ENCODE data around the gene CDK5RAP3.

GRCh38 chr17:47969930-47970724, 786 bp upstream of the CDK5RAP3 start:
- TF ChIP-seq CTCF (IDR thresholded peaks at IDR 0.05) (no peak), POLR2AphosphoS5 (IDR thresholded peaks at IDR 0.05) (no peak), EP300 (IDR thresholded peaks at IDR 0.05) (no peak), POLR2A (IDR thresholded peaks at IDR 0.05) (no peak)

Measured in gastroesophageal sphincter (tissue), 3 donors.